ENCODE results near the gene FBLIM1. TPM values are rescaled to one million over a fixed set of nuclear protein-coding genes. Genes with fewer than 3 reads are reported as not detected.

FBLIM1 gene
- total RNA-seq, 1 experiment from 2014 or later, result 9.0 TPM

DNA sequence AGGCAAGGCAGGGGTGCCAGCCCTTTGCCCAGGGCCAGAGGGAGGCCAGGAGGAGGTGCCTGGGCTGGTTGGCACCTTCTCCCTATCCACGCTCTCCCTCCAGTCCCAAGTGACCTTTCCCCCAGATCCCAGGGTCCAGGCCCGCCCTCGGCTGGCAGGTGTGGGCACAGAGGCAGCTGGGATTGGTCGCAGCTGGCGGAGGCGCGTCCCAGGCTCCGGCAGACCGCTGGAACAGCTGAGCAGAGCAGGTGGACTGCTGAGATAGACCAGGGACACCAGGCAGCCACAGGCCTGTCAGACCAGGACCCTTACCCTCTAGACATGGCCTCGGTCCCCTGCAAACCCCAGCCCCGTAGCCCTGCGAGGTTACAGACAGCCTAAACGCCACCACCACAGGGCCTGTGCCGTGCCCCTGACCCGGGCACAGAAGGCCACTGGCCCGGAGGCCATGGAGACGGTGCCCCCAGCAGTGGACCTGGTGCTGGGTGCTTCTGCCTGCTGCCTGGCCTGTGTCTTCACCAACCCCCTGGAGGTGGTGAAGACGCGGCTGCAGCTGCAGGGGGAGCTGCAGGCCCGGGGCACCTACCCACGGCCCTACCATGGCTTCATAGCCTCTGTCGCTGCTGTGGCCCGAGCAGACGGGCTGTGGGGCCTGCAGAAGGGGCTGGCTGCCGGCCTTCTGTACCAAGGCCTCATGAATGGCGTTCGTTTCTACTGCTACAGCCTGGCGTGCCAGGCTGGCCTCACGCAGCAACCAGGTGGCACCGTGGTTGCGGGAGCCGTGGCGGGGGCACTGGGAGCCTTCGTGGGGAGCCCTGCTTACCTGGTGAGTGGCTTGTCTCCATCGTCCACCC, 22.3 kb upstream of the FBLIM1 start, which contains the start of gene SLC25A34:
Gene SLC25A34, plus strand, starts transcription at position 221 of the 854 bp plus-strand sequence. Its CDS starts 228 bp downstream, at position 449.
- Histone ChIP-seq H3K9me3 (replicated peaks) (no peaks in the 10 kb centered on the region), H3K4me1 (peaks cover 41% of the 10 kb centered on the region), H3K36me3 (peaks cover 2% of the 10 kb centered on the region), H3K27me3 (no peaks in the 10 kb centered on the region), H3K27ac (peak within 1 kb of the TSS; percentile 73), H3K4me3 (no peak within 1 kb of the TSS)
- DNase-seq, result peak; percentile 96 to 97

DNA sequence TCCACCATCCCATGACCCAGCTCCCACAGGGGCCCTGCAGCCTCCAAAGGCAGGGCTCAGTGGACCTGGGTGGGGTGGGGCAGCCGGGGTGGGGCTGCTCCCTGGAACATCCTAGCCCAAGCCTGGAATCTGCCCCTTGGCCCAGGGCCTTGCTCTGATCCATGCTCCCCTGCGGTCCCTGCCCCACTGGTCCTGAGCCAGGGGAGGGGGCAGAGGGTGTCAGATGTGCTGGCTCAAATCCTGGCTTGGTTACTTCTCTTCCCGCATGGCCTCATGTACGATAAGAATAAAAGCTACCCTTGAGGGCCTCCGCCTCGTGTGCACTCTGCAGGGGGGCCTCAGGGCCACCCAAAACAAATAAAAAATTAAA, 21.7 kb upstream of the FBLIM1 start:
- peaks cover under 1% of the 10 kb centered on the region for H3K36me3 ChIP-seq
- H3K27ac ChIP-seq, result peak overlapping the region; percentile 73
- peaks cover 41% of the 10 kb centered on the region for H3K4me1 ChIP-seq
- H3K27me3 ChIP-seq, result no peaks in the 10 kb centered on the region
- H3K9me3 ChIP-seq (replicated peaks), result no peaks in the 10 kb centered on the region
- no peak for DNase-seq
- no peak overlapping the region for H3K4me3 ChIP-seq

DNA sequence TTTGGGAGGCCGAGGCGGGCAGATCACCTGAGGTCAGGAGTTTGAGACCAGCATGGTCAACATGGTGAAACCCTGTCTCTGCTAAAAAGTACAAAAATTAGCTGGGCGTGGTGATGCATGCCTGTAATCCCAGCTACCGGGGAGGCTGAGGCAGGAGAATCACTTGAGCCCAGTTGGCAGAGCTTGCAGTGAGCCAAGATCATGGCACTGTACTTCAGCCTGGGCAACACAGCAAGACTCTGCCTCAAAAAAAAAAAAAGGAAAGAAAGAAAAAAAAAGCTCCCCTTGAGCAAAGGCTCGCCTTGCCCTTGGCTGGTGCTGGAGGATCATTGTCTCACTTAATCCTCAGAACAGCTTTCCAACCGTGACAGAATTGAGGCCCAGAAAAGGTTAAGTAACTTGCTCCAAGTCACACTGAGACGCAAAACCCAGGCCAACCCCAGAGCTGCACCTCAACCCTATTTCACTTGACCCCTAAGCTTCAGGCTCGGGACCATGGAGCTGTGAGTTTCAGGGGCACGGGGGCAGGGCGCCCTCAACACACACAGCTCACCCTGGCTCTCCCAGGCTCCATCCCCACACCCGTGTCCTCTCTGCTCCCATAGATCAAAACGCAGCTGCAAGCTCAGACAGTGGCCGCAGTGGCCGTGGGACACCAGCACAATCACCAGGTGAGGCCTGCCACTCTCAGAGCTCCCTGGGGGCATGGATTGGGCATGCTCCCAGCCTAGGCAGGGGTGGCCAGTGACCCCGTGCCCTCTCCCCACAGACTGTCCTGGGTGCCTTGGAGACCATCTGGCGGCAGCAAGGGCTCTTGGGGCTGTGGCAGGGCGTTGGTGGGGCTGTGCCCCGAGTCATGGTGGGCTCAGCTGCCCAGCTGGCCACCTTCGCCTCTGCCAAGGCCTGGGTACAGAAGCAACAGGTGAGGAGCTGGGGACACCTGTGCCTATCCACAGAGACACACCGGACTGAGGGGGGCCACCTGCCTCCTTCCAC, 21.0 kb upstream of the FBLIM1 start:
- Histone ChIP-seq H3K4me3 (no peak overlapping the region), H3K27me3 (no peaks in the 10 kb centered on the region), H3K9me3 (replicated peaks) (no peaks in the 10 kb centered on the region), H3K27ac (peak overlapping the region; percentile 73), H3K36me3 (no peaks in the 10 kb centered on the region; the same call in 1 of the 2 replicates), H3K4me1 (peaks cover 41% of the 10 kb centered on the region)
- DNase-seq, result peak in 1 of 2 experiments; percentile 67

DNA sequence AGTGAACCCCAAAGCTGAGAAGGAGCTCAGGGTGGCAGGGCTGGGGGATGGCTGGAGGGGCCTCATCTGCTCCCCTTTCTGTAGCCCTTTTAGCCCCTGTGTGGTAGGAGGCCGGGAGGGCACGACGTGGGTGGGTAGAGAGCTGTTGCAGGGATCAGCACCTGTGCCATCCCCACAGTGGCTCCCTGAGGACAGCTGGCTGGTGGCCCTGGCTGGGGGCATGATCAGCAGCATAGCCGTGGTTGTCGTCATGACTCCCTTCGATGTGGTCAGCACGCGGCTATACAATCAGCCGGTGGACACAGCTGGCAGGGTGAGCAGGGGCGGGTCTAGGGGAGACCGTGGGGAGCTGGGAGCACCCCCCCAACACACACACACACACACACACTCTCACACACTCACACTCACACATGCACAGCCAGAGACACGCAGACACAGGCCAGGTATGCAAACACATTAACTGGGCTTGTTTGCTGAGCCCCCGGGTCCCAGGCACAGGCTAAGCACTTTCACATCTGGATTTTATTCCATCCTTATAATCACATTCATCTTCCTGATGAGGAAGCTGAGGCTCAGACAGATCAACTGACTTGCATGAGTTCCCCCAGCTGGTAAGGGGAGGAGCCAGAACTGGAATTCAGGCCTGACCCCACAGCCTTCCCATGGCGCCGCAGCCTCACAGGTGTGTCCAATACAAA, 20.0 kb upstream of the FBLIM1 start:
- Histone ChIP-seq H3K36me3 (no peaks in the 10 kb centered on the region), H3K4me1 (peaks cover 41% of the 10 kb centered on the region), H3K27me3 (no peaks in the 10 kb centered on the region), H3K27ac (peak overlapping the region; percentile 24; the same call in 1 of the 2 replicates), H3K4me3 (no peak overlapping the region), H3K9me3 (replicated peaks) (no peaks in the 10 kb centered on the region)
- peak; percentile 68 to 73 for DNase-seq

DNA sequence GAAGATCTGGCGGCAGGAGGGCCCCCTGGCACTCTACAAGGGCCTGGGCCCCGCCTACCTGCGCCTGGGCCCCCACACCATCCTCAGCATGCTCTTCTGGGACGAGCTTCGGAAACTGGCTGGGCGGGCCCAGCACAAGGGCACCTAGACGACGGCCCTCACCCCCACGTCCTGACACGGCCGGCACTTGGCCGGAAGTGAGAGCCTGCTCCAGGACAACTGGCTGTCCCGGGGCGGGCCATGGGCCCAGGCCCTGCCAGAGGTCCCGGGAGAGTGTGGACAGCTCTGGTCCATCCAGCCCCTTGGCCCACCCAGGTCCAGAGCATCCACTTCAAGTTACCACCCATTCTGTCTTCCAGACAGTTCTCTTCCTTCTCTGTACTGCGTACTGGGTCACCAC, 19.3 kb upstream of the FBLIM1 start:
- Histone ChIP-seq H3K36me3 (no peaks in the 10 kb centered on the region), H3K4me1 (peaks cover 41% of the 10 kb centered on the region), H3K27me3 (no peaks in the 10 kb centered on the region), H3K9me3 (replicated peaks) (no peaks in the 10 kb centered on the region), H3K27ac (no peak overlapping the region), H3K4me3 (no peak overlapping the region)
- DNase-seq, result no peak

DNA sequence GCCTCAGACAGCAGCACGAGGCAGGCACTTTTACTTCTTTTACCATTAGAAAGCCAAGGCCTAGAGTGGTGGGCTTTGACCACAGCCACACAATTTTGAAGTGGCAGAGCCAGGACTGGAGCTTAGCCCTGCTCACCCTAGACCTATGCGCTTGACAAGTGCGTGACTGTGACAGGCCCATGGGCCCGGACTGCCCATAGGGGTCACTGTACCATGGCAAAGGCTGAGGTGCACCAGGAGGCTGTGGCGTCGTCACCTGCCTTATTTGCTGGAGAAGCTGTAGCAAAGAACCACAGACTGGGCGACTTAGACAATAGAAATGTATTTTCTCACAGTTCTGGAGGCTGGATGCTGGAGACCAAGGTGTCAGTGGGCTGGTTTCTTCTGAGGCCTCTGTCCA, 18.9 kb upstream of the FBLIM1 start:
- Histone ChIP-seq H3K36me3 (no peaks in the 10 kb centered on the region), H3K27me3 (no peaks in the 10 kb centered on the region), H3K27ac (no peak overlapping the region), H3K9me3 (replicated peaks) (no peaks in the 10 kb centered on the region), H3K4me1 (peaks cover 40% of the 10 kb centered on the region), H3K4me3 (no peak overlapping the region)
- no peak for DNase-seq

DNA sequence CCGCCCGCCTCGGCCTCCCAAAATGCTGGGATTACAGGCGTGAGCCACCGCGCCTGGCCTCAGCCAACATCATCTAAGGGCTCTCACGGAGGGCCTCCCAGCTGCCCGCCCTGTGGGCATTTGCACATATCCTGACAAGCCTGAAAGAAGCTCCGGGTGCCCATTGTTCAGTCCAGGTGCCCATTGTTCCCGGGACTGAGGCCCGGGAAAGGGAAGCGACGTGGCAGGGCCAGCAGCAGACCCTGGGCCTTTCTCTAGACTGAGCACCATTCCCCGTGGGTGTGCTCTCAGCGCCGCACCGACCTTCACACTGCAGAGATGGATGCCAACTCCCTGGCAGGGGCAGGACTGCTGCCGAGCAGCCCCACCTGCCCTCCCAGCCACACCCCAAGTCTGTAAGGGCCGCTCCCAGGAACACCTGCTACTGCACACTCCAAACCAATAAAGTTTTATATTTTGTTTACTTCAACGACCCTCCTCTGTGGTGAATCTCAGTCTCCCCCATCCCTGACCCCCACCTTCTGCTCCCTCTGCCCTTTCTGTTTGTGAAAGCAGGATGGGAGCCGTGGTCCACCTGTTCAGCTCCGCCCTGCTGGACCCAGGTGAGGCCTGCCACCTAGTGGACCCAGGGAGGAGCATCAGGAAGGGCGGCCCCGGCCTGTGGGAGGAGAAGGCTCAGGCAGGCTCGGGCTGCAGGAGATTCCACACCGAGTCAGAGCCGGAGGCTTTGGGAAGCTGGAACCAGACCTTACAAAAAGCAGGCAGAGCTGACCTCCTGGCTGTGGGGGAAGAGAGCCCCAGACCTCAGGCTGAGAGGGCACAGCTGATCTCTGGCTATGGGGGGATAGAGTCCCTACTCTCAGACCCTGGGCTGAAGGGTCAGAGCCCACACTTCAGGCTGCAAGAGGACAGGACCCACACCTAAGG, 17.4 kb upstream of the FBLIM1 start:
- DNase-seq, result peak; percentile 85 to 89

DNA sequence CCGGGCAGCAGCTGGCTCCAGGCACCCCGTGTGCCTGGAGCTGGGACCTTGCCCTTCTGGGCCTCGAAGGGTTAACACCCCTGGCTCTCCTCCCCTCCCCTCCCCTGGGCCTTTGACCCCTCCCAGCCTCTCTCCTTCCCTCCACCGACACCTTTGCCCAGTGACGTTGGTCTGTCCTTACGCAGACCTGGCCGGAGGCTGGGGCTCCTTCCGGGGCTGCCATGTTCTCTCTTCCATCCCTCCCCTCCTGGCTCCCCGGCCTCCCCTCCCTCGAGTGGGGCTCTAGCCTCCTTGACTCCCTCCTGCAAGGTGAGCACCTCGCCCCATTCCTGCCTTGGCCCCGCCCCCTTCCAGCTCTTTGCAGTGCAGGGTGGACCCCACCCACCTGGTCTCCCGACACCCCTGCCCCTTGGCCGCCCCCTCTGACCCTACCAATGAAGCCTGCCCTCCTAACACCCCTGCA, 16.2 kb upstream of the FBLIM1 start, which contains the start of gene TMEM82:
Gene TMEM82, plus strand, starts transcription at position 161 of the 463 bp plus-strand sequence. Its CDS starts 61 bp downstream, at position 222.
- Histone ChIP-seq H3K27me3 (no peaks in the 10 kb centered on the region), H3K36me3 (no peaks in the 10 kb centered on the region), H3K27ac (no peak within 1 kb of the TSS), H3K4me3 (no peak within 1 kb of the TSS), H3K9me3 (replicated peaks) (no peaks in the 10 kb centered on the region), H3K4me1 (peaks cover 16% of the 10 kb centered on the region)
- no peak for DNase-seq

More for the DNA sequence above, 17.4 kb upstream of the FBLIM1 start:
- H3K27me3 ChIP-seq, result no peaks in the 10 kb centered on the region
- H3K36me3 ChIP-seq, result no peaks in the 10 kb centered on the region
- no peak overlapping the region for H3K4me3 ChIP-seq
- H3K27ac ChIP-seq, result no peak overlapping the region
- H3K9me3 ChIP-seq (replicated peaks), result no peaks in the 10 kb centered on the region
- peaks cover 27% of the 10 kb centered on the region for H3K4me1 ChIP-seq

DNA sequence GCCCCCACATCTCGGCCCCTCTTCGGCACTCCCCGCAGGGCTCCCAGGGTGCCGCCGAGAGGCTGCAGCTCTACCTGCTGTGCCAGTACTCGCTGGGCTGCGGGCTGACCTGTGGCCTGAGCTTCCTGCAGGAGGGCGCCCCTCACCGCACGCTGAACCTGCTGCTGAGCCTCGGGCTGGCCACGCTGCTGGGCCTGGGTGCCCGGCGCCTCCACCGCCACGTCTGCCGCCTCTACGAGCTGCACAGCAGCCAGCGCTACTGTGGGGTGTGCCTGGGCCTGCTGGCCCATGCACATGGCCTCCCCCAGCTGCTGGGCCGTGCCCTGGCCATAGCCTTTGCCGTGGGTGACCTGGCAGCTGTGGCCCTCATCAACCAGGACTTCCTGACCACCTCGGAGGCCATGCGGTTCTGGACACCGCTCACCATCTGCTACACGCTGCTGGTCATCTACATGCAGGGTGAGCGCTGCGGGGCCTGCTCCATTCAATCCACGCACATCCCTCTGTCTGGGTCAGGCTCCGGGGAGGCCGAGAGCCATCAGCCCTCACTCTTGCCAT, 14.4 kb upstream of the FBLIM1 start:
- no peak for DNase-seq
- no peak overlapping the region for H3K4me3 ChIP-seq
- H3K27ac ChIP-seq, result no peak overlapping the region
- no peaks in the 10 kb centered on the region for H3K9me3 ChIP-seq (replicated peaks)
- H3K27me3 ChIP-seq, result no peaks in the 10 kb centered on the region
- H3K36me3 ChIP-seq, result no peaks in the 10 kb centered on the region
- H3K4me1 ChIP-seq, result peaks cover under 1% of the 10 kb centered on the region; the same call in 1 of the 2 replicates

DNA sequence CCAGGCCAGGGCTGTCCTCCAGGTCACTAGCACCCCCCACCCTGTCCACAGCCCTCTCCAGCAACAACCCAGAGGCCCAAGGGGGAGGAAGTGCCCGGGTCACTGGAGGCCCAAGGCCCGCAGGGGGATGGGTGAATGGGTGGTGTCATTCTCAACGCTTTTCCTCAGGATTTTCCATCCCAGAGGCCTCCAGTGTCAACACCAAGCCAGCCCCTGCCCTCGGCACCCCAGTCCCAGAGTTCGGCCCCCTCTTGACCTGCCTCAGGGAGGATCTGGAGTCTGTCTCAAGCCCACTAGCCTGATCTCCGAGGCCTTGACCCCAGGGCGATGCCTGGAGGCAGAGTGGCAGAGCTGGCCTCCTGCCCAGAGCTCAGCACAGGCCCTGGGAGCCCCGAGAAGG, 11.2 kb upstream of the FBLIM1 start:
- no peaks in the 10 kb centered on the region for H3K36me3 ChIP-seq
- DNase-seq, result no peak
- H3K27ac ChIP-seq, result no peak overlapping the region
- no peaks in the 10 kb centered on the region for H3K9me3 ChIP-seq (replicated peaks)
- peaks cover 6% of the 10 kb centered on the region; the same call in 1 of the 2 replicates for H3K4me1 ChIP-seq
- no peaks in the 10 kb centered on the region for H3K27me3 ChIP-seq
- no peak overlapping the region for H3K4me3 ChIP-seq

DNA sequence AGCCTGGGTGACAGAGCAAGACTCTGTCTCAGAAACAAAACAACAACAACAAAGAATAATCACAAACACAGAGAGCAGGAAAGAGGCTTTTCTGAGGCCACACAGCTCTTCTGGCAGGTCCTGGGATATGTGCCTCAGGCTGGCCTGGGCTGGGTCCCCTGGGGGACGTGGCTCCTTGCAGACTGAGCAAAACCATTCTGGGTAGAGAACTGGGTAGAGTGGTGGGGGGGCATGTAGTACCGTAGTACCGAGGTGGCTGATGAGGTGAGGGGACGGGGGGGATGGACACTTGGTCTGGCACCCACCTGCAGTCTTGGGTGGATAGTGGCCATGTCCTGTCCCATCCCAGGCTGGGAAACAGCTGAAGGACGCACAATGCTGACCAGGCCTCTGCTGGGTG, 10.3 kb upstream of the FBLIM1 start:
- no peak for DNase-seq
- Histone ChIP-seq H3K27ac (no peak overlapping the region), H3K4me1 (peaks cover 6% of the 10 kb centered on the region; the same call in 1 of the 2 replicates), H3K36me3 (no peaks in the 10 kb centered on the region), H3K4me3 (no peak overlapping the region), H3K27me3 (no peaks in the 10 kb centered on the region), H3K9me3 (replicated peaks) (no peaks in the 10 kb centered on the region)

DNA sequence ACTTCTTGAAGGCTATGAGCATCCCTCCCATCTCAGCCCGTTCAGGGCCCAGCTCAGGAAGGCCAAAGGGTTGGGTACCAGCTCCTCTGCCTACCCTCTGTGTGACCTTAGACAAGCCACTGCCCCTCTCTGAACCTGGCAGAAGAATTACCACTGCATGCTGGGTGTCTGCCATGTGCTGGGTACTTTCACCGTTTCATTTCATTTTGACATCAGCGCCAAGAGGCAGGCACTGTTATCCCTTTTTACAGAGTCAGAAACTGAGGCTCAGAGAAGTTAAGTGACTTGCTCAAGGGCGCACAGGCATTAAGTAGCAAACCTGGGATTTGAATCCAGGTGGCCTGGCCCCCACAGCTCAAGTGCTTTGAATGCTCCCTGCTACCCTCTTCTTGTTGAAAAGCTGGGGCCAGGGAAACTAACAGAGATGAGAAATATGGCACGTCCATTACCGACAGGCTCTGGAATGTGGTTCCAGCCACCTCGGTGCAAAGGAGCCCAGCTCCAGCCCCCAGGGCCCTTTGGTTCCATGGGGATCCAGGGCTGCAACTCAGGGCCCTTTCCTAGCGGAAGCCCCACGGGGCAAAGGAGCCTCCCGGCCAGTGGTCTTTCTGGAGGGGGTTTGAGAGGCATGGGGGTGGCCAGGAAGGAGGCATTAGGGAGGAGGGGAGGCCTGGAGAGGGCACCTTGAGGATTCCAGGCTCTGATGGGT, 9.8 kb upstream of the FBLIM1 start:
- DNase-seq, result no peak
- no peak overlapping the region for H3K4me3 ChIP-seq
- peaks cover 6% of the 10 kb centered on the region; the same call in 1 of the 2 replicates for H3K4me1 ChIP-seq
- no peaks in the 10 kb centered on the region for H3K27me3 ChIP-seq
- H3K9me3 ChIP-seq (replicated peaks), result no peaks in the 10 kb centered on the region
- H3K27ac ChIP-seq, result no peak overlapping the region
- H3K36me3 ChIP-seq, result no peaks in the 10 kb centered on the region
